Rectal smooth muscle tissue (tissue), 1 donor: ENCODE data around the gene PKHD1.

Source experiments
- H3K27ac ChIP-seq: one replicate; pipeline ENCODE4 v1.7.0; 2013; ENCODE audit warnings: low read depth, low read length, inconsistent platforms
- H3K27me3 ChIP-seq: one replicate; pipeline ENCODE4 v1.7.0; 2013; ENCODE audit warnings: low read length; ENCODE audit not compliant: control insufficient read depth, insufficient read depth
- H3K36me3 ChIP-seq: one replicate; pipeline ENCODE4 v1.7.0; 2013; ENCODE audit warnings: low read length; ENCODE audit not compliant: control insufficient read depth, insufficient read depth
- H3K4me1 ChIP-seq: one replicate; pipeline ENCODE4 v1.7.0; 2013; ENCODE audit warnings: low read length; ENCODE audit not compliant: control insufficient read depth, insufficient read depth
- H3K4me3 ChIP-seq: one replicate; pipeline ENCODE4 v1.7.0; 2013; ENCODE audit warnings: low read length
- H3K9ac ChIP-seq: one replicate; pipeline ENCODE4 v1.7.0; 2013; ENCODE audit warnings: low read length

Gene PKHD1

GRCh38 chr6:52124126-52125121, 37.0 kb upstream of the PKHD1 start:
- H3K27ac ChIP-seq: no peak overlapping the region
- no peaks in the 10 kb centered on the region for H3K4me1 ChIP-seq
- no peaks in the 10 kb centered on the region for H3K27me3 ChIP-seq
- H3K36me3 ChIP-seq: no peaks in the 10 kb centered on the region
- H3K9ac ChIP-seq: no peak overlapping the region
- no peak overlapping the region for H3K4me3 ChIP-seq

- Histone ChIP-seq H3K27me3 (no peaks in the 10 kb centered on the region), H3K36me3 (no peaks in the 10 kb centered on the region), H3K4me1 (no peaks in the 10 kb centered on the region), H3K27ac (no peak overlapping the region), H3K9ac (no peak overlapping the region), H3K4me3 (no peak overlapping the region)
Observed at GRCh38 chr6:52123251-52123650, 35.8 kb upstream of the PKHD1 start.

GRCh38 chr6:52117352-52117751, 29.9 kb upstream of the PKHD1 start:
- H3K4me3 ChIP-seq: no peak overlapping the region
- H3K9ac ChIP-seq: no peak overlapping the region
- no peak overlapping the region for H3K27ac ChIP-seq
- no peaks in the 10 kb centered on the region for H3K27me3 ChIP-seq
- no peaks in the 10 kb centered on the region for H3K4me1 ChIP-seq
- H3K36me3 ChIP-seq: no peaks in the 10 kb centered on the region

GRCh38 chr6:52116605-52116948, 29.2 kb upstream of the PKHD1 start:
- Histone ChIP-seq H3K36me3 (no peaks in the 10 kb centered on the region), H3K27me3 (no peaks in the 10 kb centered on the region), H3K27ac (no peak overlapping the region), H3K4me3 (no peak overlapping the region), H3K9ac (no peak overlapping the region), H3K4me1 (no peaks in the 10 kb centered on the region)

- Histone ChIP-seq H3K4me3 (no peak overlapping the region), H3K27ac (no peak overlapping the region), H3K36me3 (no peaks in the 10 kb centered on the region), H3K4me1 (no peaks in the 10 kb centered on the region), H3K27me3 (no peaks in the 10 kb centered on the region), H3K9ac (no peak overlapping the region)
Observed at GRCh38 chr6:52115891-52116604, 28.6 kb upstream of the PKHD1 start.

GRCh38 chr6:52115145-52115741, 27.8 kb upstream of the PKHD1 start:
- Histone ChIP-seq H3K27me3 (no peaks in the 10 kb centered on the region), H3K4me1 (no peaks in the 10 kb centered on the region), H3K4me3 (no peak overlapping the region), H3K27ac (no peak overlapping the region), H3K9ac (no peak overlapping the region), H3K36me3 (no peaks in the 10 kb centered on the region)

GRCh38 chr6:52109171-52109571, 21.8 kb upstream of the PKHD1 start:
- Histone ChIP-seq H3K36me3 (no peaks in the 10 kb centered on the region), H3K4me3 (no peak overlapping the region), H3K9ac (no peak overlapping the region), H3K27ac (no peak overlapping the region), H3K4me1 (no peaks in the 10 kb centered on the region), H3K27me3 (no peaks in the 10 kb centered on the region)

GRCh38 chr6:52108128-52108527, 20.7 kb upstream of the PKHD1 start:
- no peak overlapping the region for H3K27ac ChIP-seq
- H3K9ac ChIP-seq: no peak overlapping the region
- no peaks in the 10 kb centered on the region for H3K4me1 ChIP-seq
- H3K4me3 ChIP-seq: no peak overlapping the region
- no peaks in the 10 kb centered on the region for H3K27me3 ChIP-seq
- no peaks in the 10 kb centered on the region for H3K36me3 ChIP-seq

- Histone ChIP-seq H3K9ac (no peak overlapping the region), H3K36me3 (no peaks in the 10 kb centered on the region), H3K4me1 (no peaks in the 10 kb centered on the region), H3K27ac (no peak overlapping the region), H3K4me3 (no peak overlapping the region), H3K27me3 (no peaks in the 10 kb centered on the region)
Observed at GRCh38 chr6:52106994-52107393, 19.6 kb upstream of the PKHD1 start.

GRCh38 chr6:52104979-52105378, 17.6 kb upstream of the PKHD1 start:
- Histone ChIP-seq H3K9ac (no peak overlapping the region), H3K4me1 (no peaks in the 10 kb centered on the region), H3K36me3 (no peaks in the 10 kb centered on the region), H3K27ac (no peak overlapping the region), H3K4me3 (no peak overlapping the region), H3K27me3 (no peaks in the 10 kb centered on the region)

- H3K4me1 ChIP-seq: no peaks in the 10 kb centered on the region
- H3K9ac ChIP-seq: no peak overlapping the region
- no peak overlapping the region for H3K27ac ChIP-seq
- H3K27me3 ChIP-seq: no peaks in the 10 kb centered on the region
- H3K4me3 ChIP-seq: no peak overlapping the region
- no peaks in the 10 kb centered on the region for H3K36me3 ChIP-seq
Observed at GRCh38 chr6:52103623-52104022, 16.2 kb upstream of the PKHD1 start.

- Histone ChIP-seq H3K9ac (no peak overlapping the region), H3K27ac (no peak overlapping the region), H3K36me3 (no peaks in the 10 kb centered on the region), H3K4me3 (no peak overlapping the region), H3K4me1 (no peaks in the 10 kb centered on the region), H3K27me3 (no peaks in the 10 kb centered on the region)
Observed at GRCh38 chr6:52102405-52102804, 15.0 kb upstream of the PKHD1 start.
